Activated T-helper 1 cell treated with anti-CD3 and anti-CD28 coated beads, Interleukin-2, amount 50 U/mL, for 16 hours (primary cell): ENCODE data around the gene GNA12.

ENCODE experiments used
- DNase-seq, 2 donors: peaks; one replicate each; pipeline ENCODE4 v3.0.0-alpha.2; 2020; ENCODE audit warnings: low read depth in 1 of 2, low spot score in 1 of 2

GNA12 gene

GRCh38 chr7:2838873-2839578, 5.1 kb downstream of the GNA12 start:
- DNase-seq = no peak

DNA sequence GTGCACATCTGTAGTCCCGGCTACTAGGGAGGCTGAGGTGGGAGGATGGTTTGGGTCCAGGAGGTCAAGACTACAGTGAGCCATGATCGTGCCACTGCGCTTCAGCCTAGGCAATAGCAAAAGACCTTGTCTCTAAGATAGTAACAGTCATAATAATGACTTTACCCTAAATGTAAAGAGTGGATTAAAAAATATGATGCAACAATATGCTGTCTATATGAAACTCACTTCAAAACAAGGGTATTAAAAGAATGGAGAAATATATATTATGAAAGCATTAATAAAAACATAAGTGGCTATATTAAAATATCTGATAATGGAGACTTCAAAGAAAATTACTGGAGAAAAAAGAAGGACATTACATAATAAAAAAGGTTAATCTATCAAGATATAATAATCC, 5.7 kb downstream of the GNA12 start:
- DNase-seq = no peak

GRCh38 chr7:2837496-2837895, 6.6 kb downstream of the GNA12 start:
- DNase-seq = no peak

GRCh38 chr7:2834748-2835441, 9.2 kb downstream of the GNA12 start:
- DNase-seq = no peak

DNA sequence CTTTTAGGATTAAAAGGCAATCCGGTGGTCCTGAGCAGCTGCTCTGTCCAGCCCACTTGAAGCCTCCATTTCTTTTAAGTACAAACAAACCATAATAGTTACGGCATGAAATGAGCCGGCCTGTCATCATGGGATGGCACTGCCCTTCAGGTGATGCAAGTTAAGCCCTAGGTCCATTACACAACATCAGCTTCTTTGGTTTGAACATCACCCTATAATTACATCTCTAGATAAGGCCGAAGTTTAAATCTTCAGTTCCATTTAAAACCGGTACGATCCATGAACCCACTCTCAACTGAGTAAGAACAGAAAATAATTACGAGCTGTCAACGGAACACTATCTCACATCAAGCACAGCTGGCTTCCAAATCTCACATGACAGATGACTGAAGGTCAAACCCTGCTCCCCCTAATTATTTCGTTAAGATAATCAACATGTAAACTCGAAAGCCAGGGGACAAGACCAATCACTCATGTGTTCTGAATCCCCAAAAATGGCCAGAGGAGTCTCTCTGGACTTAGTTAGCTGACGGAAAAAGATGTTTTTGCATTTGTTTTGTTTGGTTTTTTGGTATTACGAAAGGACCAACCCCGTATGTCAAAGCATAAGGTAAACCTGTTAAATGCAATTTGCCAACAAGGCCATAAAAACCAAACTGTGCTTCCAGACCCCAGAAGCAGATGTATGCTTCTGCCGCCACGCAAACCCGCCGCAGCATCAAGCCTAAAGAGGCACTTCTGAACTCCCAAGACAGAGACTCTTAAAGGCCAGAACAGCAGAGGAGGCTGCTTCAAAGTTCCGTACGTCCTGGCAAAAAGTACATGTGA, 10.8 kb downstream of the GNA12 start:
- no peak for DNase-seq

DNA sequence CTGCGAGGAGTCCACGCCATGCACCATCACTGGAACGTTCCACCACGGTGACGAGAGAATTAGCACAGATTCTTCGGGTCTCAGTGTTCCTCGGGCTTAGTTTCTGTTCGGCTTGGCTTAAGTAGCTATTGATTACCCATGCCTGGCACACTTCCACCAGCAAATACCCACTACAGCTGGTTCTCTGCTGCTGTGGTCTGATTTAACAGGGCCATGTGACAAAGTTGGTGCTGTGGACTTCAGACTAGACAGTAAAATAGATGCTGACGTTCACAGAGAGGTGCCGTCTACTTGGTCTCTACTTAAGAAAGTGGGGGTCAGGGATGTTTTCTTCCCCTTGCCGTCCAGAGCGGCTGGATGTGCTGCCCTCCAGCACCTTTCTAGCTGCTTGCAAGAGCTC, 11.6 kb downstream of the GNA12 start:
- DNase-seq = no peak

DNA sequence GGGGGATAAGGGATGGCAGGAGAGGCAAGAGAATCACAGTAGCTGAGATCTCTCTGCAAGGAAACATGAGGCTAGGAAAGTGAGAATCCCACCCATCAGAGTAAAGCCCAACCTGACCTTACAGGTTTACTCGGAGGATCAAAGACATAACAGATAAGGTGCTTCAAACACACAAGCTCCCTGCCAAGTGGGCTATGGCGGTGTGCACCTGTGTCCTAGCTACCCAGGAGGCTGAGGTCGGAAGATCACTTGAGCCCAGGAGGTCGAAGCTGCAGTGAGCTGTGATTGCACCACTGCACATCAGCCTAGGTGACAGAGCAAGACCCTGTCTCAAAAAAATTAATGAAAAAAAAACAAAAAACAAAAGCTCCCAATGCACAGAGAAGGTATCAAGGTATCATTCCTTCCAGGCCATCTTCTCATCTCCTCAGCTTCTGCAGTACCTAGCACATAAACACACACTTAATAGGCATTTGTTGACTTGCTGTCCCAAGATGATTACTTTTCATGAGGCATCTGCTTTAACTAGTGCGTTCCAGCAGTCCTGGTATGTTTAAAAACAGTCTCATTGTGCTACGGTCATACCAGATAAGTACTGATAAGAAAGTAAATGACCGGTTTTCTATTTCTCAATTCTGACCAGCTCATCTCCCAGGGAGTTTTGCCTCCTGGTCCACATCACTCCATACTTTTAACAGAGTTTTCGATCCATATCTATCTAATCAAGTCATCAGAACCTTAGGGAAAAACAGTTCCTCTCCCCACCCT, 13.3 kb downstream of the GNA12 start:
- no peak for DNase-seq

DNA sequence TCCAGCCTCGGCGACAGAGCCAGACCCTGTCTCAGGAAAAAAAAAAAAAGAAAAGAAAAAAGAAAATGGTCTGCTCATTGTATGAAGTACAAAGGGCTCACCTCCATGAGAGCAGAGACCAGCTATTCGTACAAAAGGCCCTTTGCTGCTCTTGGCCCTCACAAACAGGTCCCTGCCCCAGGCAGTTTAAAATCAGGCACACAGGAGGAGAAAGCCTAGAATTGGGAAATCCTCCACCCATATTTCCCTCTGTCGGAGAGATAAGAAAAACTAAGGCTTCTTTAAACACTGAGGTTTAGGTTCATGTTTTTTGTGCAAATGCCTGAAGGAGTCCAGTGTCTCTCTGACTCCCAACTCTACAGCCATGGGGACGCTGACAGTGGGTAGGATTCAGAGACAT, 15.1 kb downstream of the GNA12 start:
- DNase-seq = no peak

DNA sequence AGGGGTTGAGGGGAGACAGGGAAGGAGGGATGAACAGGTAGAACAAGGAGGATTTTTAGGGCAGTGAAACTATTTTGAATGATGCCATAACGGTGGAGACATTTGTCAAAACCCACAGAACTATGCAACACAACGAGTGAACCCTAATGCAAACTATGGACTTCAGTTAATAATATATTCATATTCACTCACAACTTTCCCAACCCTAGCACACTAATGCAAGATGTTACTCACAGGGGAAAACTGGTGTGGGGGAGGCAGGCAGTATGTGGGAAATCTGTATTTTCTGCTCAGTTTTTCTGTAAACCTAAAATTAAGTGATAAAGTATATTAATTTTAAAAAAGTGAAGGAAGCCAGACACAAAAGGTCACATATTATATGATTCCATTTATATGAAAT, 17.3 kb downstream of the GNA12 start:
- no peak for DNase-seq

DNA sequence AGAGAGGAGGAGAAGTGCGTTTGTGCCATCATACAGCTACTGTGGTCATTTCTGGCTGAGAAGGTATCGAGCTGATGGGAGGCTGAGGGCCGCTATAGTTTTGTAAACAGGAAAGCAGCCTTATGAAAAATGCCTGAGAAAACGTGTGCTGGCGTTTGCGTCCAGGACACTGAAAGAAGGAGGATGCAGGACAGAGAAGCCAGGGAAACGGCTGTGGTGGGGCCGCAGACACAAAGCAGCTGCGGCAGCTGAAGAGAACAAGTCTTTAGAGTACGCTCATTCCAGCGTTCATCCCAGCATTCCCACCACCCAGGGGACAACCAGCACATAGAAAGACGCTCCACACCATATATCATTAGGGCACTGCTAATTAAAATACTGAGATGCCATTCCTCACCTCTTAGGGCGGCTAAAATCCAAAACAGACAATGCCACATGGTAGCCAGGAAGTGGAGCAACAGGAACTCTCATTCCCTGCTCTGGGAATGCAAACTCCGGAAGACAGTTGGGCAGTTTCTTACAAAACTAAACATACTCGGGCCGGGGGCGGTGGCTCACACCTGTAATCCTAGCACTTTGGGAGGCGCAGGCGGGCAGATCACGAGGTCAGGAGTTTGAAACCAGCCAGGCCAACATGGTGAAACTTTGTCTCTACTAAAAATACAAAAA, 18.4 kb downstream of the GNA12 start:
- DNase-seq = no peak

DNA sequence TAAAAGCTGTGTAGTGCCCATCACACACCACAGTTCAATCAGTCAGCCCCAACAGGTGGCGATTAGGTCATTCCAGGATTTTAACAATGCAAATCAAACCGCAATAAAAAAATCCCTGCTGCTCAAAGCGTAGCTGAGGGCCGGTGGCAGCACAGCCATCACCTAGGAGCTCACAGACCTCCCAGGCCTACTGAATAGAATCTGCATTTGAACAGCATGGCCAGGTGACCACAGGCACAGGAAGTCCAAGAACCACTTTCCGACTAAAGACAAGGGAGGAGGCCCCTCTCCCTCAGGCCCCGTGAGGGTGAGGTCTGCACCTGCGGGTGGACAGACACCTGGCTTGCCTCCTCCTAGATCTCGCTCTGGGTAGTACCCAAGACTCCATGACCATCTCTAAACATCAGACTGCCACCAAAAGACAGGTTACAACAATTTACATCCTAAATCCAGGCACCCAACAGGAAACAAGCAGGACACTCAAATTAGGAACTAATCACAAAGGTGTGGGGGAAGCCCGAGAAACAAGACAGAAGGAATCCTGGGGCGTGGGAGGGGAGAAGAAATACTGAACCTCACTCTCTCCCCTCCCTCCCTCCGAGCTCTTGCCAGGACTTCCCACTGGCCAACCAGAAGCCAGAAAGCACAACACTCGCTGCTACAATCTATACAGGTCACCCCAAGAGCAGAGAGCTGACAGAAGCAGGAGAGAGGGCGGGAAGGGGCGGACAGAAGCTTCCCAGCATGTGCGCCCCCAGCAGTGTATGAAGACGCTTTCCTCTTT, 19.2 kb downstream of the GNA12 start:
- DNase-seq = no peak

DNA sequence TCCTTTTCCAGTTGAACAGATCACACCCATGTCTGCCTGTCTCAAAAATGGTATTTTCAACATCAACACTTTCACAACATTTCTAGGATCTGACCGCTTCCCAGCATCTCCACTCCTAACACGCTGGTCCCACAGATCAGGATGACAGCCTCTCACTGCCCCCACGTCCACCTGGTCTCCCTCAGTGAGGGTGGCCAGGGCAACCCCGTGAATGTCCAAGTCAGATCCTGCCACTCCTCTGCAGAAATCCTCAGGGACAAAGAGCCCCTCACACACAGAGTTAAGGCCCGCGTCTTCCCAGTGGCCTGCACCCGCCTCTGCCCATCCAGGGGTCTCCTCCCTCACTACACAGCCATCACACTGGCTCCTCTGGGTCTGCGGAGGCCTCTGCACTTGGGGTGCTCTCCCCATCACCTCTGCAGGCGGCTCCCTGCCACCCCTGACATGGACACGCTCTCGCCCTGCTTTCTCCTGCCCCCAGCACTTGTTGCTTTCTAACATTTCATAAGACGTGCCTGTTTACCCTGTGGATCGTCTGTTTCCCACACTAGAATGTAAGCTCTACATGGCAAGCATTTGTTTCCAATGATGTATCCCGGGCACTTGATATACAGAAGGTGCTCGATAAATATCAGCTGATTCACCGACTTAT, 20.0 kb downstream of the GNA12 start:
- DNase-seq = no peak

GRCh38 chr7:2823130-2823529, 21.0 kb downstream of the GNA12 start:
- no peak for DNase-seq

DNA sequence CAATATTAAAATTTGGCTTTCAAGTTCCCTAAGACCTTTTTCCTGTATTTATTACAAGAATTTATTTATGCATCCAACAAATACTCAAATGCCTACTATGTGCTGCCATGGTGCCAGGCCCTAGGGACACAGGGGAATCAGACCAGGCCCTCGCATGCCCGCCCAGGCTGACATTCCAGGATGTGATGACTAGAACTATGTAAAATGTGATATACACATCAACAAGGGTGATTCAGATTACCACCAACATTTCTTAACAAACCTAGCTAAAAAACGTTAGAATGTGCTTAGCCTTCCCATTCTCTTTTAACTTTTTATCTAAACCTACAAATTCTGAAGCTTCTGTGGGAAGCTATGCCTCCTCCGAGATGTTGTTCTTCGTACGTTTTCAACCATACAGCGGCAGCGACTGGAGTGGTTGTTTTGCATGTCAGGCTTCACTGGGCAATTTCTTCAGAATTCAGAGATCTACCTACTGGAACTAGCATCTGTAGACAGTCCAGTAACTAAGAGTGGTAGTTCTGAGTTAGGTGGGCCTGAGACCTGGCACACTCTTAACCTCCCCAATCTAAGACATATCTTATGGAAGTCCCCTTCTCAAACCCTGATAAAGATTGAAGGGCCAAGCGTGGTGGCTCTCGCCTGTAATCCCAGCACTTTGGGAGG, 22.1 kb downstream of the GNA12 start:
- DNase-seq = no peak

GRCh38 chr7:2821161-2821841, 22.8 kb downstream of the GNA12 start:
- DNase-seq = no peak

DNA sequence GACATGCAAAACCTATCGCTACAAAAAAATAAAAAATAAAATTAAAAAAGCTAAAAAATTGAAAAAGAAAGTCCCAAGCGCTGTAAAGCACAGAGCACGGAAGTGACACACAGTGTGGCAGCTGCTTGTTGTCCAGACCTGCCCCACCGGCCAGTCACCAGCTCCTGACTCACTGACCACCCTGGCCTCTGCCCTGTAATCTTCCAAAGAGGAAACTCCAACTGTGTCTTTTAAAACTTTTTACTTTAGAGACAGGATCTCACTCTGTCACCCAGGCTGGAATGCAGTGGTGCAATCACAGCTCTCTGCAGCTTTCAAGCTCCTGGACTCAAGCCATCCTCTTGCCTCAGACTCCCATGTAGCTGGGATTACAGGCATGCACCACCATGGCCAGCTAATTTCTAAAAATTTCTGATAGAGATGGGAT, 23.6 kb downstream of the GNA12 start:
- no peak for DNase-seq

GRCh38 chr7:2819954-2820397, 24.1 kb downstream of the GNA12 start:
- no peak for DNase-seq
